Activated T-helper 1 cell treated with Interleukin-2 at 50 U/mL for 16 hours (primary cell): ENCODE measurements around the gene TSPAN13.

Source experiments
- DNase-seq: peaks from one replicate; pipeline ENCODE4 v3.0.0-alpha.2; 2020; ENCODE audit warnings: low read depth

The TSPAN13 gene

GRCh38 chr7:16753102-16753931 is at the start of gene TSPAN13:
TSS of gene TSPAN13 (plus strand) at chr7:16753755. CDS start at chr7:16753968, 213 bp downstream.
- peak; percentile 10 for DNase-seq

- DNase-seq, result no peak
Measured at GRCh38 chr7:16708511-16708910, 45.0 kb upstream of the TSPAN13 start.

- no peak for DNase-seq
Measured at GRCh38 chr7:16708980-16709379, 44.6 kb upstream of the TSPAN13 start.

- DNase-seq, result no peak
Measured at GRCh38 chr7:16710651-16711050, 42.9 kb upstream of the TSPAN13 start.

GRCh38 chr7:16711730-16712129 is 41.8 kb upstream of the TSPAN13 start:
- DNase-seq, result no peak

- no peak for DNase-seq
Measured at GRCh38 chr7:16712916-16713315, 40.6 kb upstream of the TSPAN13 start.

- no peak for DNase-seq
Measured at GRCh38 chr7:16715928-16716327, 37.6 kb upstream of the TSPAN13 start.

- no peak for DNase-seq
Measured at GRCh38 chr7:16718111-16718656, 35.4 kb upstream of the TSPAN13 start.

- DNase-seq, result no peak
Measured at GRCh38 chr7:16719699-16720098, 33.9 kb upstream of the TSPAN13 start.

- DNase-seq, result no peak
Measured at GRCh38 chr7:16721541-16721940, 32.0 kb upstream of the TSPAN13 start.

- no peak for DNase-seq
Measured at GRCh38 chr7:16724344-16724743, 29.2 kb upstream of the TSPAN13 start.

- no peak for DNase-seq
Measured at GRCh38 chr7:16726189-16726588, 27.4 kb upstream of the TSPAN13 start.

- DNase-seq, result no peak
Measured at GRCh38 chr7:16727736-16728135, 25.8 kb upstream of the TSPAN13 start.

- no peak for DNase-seq
Measured at GRCh38 chr7:16728811-16729210, 24.7 kb upstream of the TSPAN13 start.

- no peak for DNase-seq
Measured at GRCh38 chr7:16729541-16729940, 24.0 kb upstream of the TSPAN13 start.

- DNase-seq, result no peak
Measured at GRCh38 chr7:16730937-16731336, 22.6 kb upstream of the TSPAN13 start.

GRCh38 chr7:16732828-16733227 is 20.7 kb upstream of the TSPAN13 start:
- DNase-seq, result no peak

GRCh38 chr7:16734148-16734726 is 19.3 kb upstream of the TSPAN13 start:
- no peak for DNase-seq

GRCh38 chr7:16735020-16735419 is 18.5 kb upstream of the TSPAN13 start:
- DNase-seq, result no peak

GRCh38 chr7:16738011-16738688 is 15.4 kb upstream of the TSPAN13 start:
- DNase-seq, result no peak

GRCh38 chr7:16739863-16740622 is 13.5 kb upstream of the TSPAN13 start:
- DNase-seq, result no peak

GRCh38 chr7:16740623-16740953 is 13.0 kb upstream of the TSPAN13 start:
- no peak for DNase-seq
